Adrenal gland (tissue), 5 donors: ENCODE data around the gene TMEM163.

Source experiments
- POLR2A ChIP-seq, 2 donors: fragments of 450-650 bp; IDR thresholded peaks; one replicate each; pipeline ENCODE4 v1.6.1; 2017; ENCODE audit warnings: antibody characterized with exemption in 2 of 2, mild to moderate bottlenecking in 2 of 2, moderate library complexity in 1 of 2
- TF ChIP-seq, protein P1 (sequence below), 6 experiments: fragments of 450-650 bp in 4 of 6; fragments of 200-600 bp in 2 of 6; sonication (generic) in 1 of 6; IDR thresholded peaks; 1 replicate in 5 of 6; 2 replicates in 1 of 6; pipeline versions ENCODE4 v1.5.1 to v1.8.0; 2016 to 2021; ENCODE audit warnings: antibody characterized with exemption in 6 of 6, mild to moderate bottlenecking in 2 of 6, moderate library complexity in 1 of 6
- donor health status: DM: no; HTN: no; CAD: no.

DNA sequence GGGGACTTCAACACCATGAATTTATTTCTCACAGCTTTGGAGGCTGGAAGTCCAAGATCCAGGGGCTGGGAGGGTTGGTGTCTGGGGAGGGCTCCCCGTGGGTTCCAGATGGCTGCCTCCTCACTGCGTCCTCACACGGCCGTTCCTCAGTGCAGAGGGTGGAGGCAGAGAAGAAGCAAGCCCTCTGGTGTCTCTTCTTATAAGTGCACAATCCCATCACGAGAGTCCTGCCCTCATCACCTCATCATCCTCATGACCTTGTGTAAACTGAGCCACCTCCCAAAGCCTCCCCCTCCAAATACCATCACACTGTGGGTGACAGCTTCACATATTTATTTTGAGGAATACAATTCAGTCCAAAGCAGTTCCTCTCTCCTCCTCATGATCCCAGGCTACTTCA, 26.3 kb downstream of the TMEM163 start:
- no peak for TF ChIP-seq POLR2A (IDR thresholded peaks at IDR 0.05)
- TF ChIP-seq, protein P1, sequence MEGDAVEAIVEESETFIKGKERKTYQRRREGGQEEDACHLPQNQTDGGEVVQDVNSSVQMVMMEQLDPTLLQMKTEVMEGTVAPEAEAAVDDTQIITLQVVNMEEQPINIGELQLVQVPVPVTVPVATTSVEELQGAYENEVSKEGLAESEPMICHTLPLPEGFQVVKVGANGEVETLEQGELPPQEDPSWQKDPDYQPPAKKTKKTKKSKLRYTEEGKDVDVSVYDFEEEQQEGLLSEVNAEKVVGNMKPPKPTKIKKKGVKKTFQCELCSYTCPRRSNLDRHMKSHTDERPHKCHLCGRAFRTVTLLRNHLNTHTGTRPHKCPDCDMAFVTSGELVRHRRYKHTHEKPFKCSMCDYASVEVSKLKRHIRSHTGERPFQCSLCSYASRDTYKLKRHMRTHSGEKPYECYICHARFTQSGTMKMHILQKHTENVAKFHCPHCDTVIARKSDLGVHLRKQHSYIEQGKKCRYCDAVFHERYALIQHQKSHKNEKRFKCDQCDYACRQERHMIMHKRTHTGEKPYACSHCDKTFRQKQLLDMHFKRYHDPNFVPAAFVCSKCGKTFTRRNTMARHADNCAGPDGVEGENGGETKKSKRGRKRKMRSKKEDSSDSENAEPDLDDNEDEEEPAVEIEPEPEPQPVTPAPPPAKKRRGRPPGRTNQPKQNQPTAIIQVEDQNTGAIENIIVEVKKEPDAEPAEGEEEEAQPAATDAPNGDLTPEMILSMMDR (IDR thresholded peaks at IDR 0.05) = no peak
